Ovary (tissue), 9 donors: Measurements from ENCODE around the gene SLIT1. TPM values are rescaled to one million over a fixed set of nuclear protein-coding genes. Genes with fewer than 3 reads are reported as not detected.

Source experiments
- DNase-seq, 5 donors: peaks; one replicate each; pipeline ENCODE4 v3.0.0-alpha.2; 2019 to 2020
- H3K27ac ChIP-seq, 2 donors: fragments of 200-600 bp; one replicate each; pipeline versions ENCODE4 v1.5.1 to v1.8.0; 2019 to 2022
- H3K27me3 ChIP-seq: fragments of 200-600 bp; one replicate; pipeline ENCODE4 v1.8.0; 2022
- H3K36me3 ChIP-seq: fragments of 200-600 bp; sonication (generic); one replicate; pipeline ENCODE4 v1.5.1; 2019
- H3K4me1 ChIP-seq: one replicate; pipeline ENCODE4 v1.8.1; 2013; ENCODE audit warnings: mild to moderate bottlenecking, moderate library complexity; ENCODE audit not compliant: insufficient read depth
- H3K4me3 ChIP-seq: fragments of 200-600 bp; sonication (generic); one replicate; pipeline ENCODE4 v1.5.1; 2017
- H3K9me3 ChIP-seq, 2 donors: fragments of 200-600 bp in 1 of 2; sonication (generic) in 1 of 2; one replicate each; pipeline versions ENCODE4 v1.5.1 to v1.8.1; 2013 to 2019; ENCODE audit warnings: mild to moderate bottlenecking in 1 of 2, moderate library complexity in 1 of 2
- CTCF ChIP-seq, 3 donors: fragments of 450-650 bp in 2 of 3; fragments of 200-600 bp in 1 of 3; IDR thresholded peaks; one replicate each; pipeline versions ENCODE4 v1.5.1 to v1.8.0; 2016 to 2022; ENCODE audit warnings: antibody characterized with exemption in 3 of 3, mild to moderate bottlenecking in 1 of 3
- EP300 ChIP-seq: sonication (generic); formaldehyde crosslinking; IDR thresholded peaks from one replicate; pipeline ENCODE4 v1.6.1; 2017; ENCODE audit warnings: antibody characterized with exemption
- POLR2A ChIP-seq: fragments of 450-650 bp; IDR thresholded peaks from one replicate; pipeline ENCODE4 v1.6.1; 2017; ENCODE audit warnings: antibody characterized with exemption, mild to moderate bottlenecking, moderate library complexity
- WGBS, 3 donors: extraction: QIAGEN DNeasy Blood & Tissue Kit in 1 of 3; methylation state at CpG; one replicate each; pipeline versions ENCODE4 v1.1.5 to v1.1.7; 2013 to 2017; 5-methylcytosine and 5-hydroxymethylcytosine counted together
- intact Hi-C, 4 donors: fragments of 100-400 bp; cut with DNase I; formaldehyde crosslinking; loops; one replicate each; pipeline versions ENCODE4 v1.11.0 to v1.15.1; 2022 to 2023
- polyA plus RNA-seq, 2 donors: library from polyadenylated mRNA; stranded (reverse); fragments of 200-250 nt in 1 of 2; fragments of 350-450 nt in 1 of 2; fragmentation: Illumina TruSeq in 1 of 2; extraction: RNeasy Lipid Tissue Mini Kit (QIAGEN cat#74804) in 1 of 2; gene quantifications; one replicate each; pipeline ENCODE4 v1.2.3, GENCODE V29; 2013 to 2014
- total RNA-seq, 7 donors: library from RNA; depleted of rRNA in 2 of 7; stranded (reverse); fragments of >200 nt in 2 of 7; fragmentation: NEBNext Ultra II Directional in 3 of 7; extraction: Animal tissue kit (Norgen Biotek cat#: 25700) in 3 of 7; gene quantifications; one replicate each; pipeline versions ENCODE4 v1.1.0 to v1.2.4, GENCODE V29; 2016 to 2023
- donor health status: DM: no; HTN: no; CAD: no; lungs with moderate emphysema.
- donor health status: DM: no; HTN: no; CAD: no.
- donor health status: Bipolar disorder and iron deficiency.
- donor health status: DM: yes; HTN: yes; CAD: no.
- donor health status: DM: no; HTN: no; CAD: no.
- donor health status: DM: yes; HTN: yes; CAD: no.

The SLIT1 gene
- total and polyA plus RNA-seq, 9 donors = under 0.01 to 0.62 (median 0.25) TPM

- WGBS, 3 donors = 71 to 80% (median 75%) methylated on average over 4 of the region's 4 CpGs
- Histone ChIP-seq H3K9me3 (no peaks in the 10 kb centered on the region), H3K4me1 (no peaks in the 10 kb centered on the region), H3K4me3 (no peak overlapping the region), H3K27me3 (no peaks in the 10 kb centered on the region), H3K36me3 (no peaks in the 10 kb centered on the region), H3K27ac (no peak overlapping the region)
- no peak for DNase-seq
- intact Hi-C loops = no loop called here
- TF ChIP-seq CTCF (IDR thresholded peaks at IDR 0.05) (no peak), EP300 (no peak), POLR2A (no peak)
These were observed 39.0 kb upstream of the SLIT1 start for GRCh38 chr10:97224483-97225435.

GRCh38 chr10:97222326-97222961 lies 36.7 kb upstream of the SLIT1 start:
- Histone ChIP-seq H3K4me1 (no peaks in the 10 kb centered on the region), H3K36me3 (no peaks in the 10 kb centered on the region), H3K27ac (no peak overlapping the region), H3K9me3 (no peaks in the 10 kb centered on the region), H3K4me3 (no peak overlapping the region), H3K27me3 (no peaks in the 10 kb centered on the region)
- 93 to 94% (median 94%) methylated on average over 6 of the region's 6 CpGs for WGBS, 3 donors
- intact Hi-C loops = no loop called here
- no peak for DNase-seq
- no peak for TF ChIP-seq CTCF (IDR thresholded peaks at IDR 0.05)
- no peak for TF ChIP-seq POLR2A
- TF ChIP-seq EP300 = no peak

- DNase-seq = no peak
- TF ChIP-seq EP300 (no peak), POLR2A (no peak), CTCF (IDR thresholded peaks at IDR 0.05) (no peak)
- Histone ChIP-seq H3K4me1 (no peaks in the 10 kb centered on the region), H3K27me3 (no peaks in the 10 kb centered on the region), H3K4me3 (no peak overlapping the region), H3K36me3 (no peaks in the 10 kb centered on the region), H3K27ac (no peak overlapping the region), H3K9me3 (no peaks in the 10 kb centered on the region)
- intact Hi-C loops = no loop called here
- 95 to 97% (median 95%) methylated on average over 3 of the region's 3 CpGs for WGBS, 3 donors
These were observed 34.6 kb upstream of the SLIT1 start for GRCh38 chr10:97220355-97220754.

- no peaks in the 10 kb centered on the region for H3K4me1 ChIP-seq
- intact Hi-C loops = loop anchor here in 1 of 4 donors (10.0 kb wide), 1 partner anchor 142 kb away; no protein-coding TSS in a partner anchor
- TF ChIP-seq POLR2A (no peak), EP300 (no peak)
- H3K36me3 ChIP-seq = no peaks in the 10 kb centered on the region
- 72 to 92% (median 81%) methylated on average over 3 of the region's 3 CpGs for WGBS, 3 donors
- H3K27ac ChIP-seq = no peak overlapping the region
- DNase-seq = no peak
- no peak overlapping the region for H3K4me3 ChIP-seq
- H3K27me3 ChIP-seq = no peaks in the 10 kb centered on the region
- H3K9me3 ChIP-seq = no peaks in the 10 kb centered on the region
These were observed 31.5 kb upstream of the SLIT1 start for GRCh38 chr10:97217299-97217698.
